Spinal cord (tissue), 10 donors: ENCODE data around the gene GABRR2. TPM values are rescaled to one million over a fixed set of nuclear protein-coding genes. Genes with fewer than 3 reads are reported as not detected.

Experiments
- DNase-seq, 6 donors: peaks; one replicate each; pipeline versions ENCODE4 v3.0.0 to v3.0.0-alpha.2; 2013 to 2015; ENCODE audit warnings: low spot score in 6 of 6, low read depth in 4 of 6
- H3K27ac ChIP-seq: one replicate; pipeline ENCODE4 v1.5.1; 2013; ENCODE audit warnings: low read depth, low read length, control low read depth
- H3K27me3 ChIP-seq: one replicate; pipeline ENCODE4 v1.6.1; 2013; ENCODE audit warnings: low read length; ENCODE audit not compliant: control insufficient read depth, insufficient read depth
- H3K36me3 ChIP-seq: one replicate; pipeline ENCODE4 v1.6.1; 2013; ENCODE audit warnings: low read length; ENCODE audit not compliant: control insufficient read depth, insufficient read depth
- H3K4me1 ChIP-seq: one replicate; pipeline ENCODE4 v1.6.1; 2013; ENCODE audit warnings: low read length; ENCODE audit not compliant: control insufficient read depth, insufficient read depth
- H3K4me3 ChIP-seq: one replicate; pipeline ENCODE4 v1.5.1; 2013; ENCODE audit warnings: low read depth, low read length, control low read depth
- H3K9me3 ChIP-seq: one replicate; pipeline ENCODE4 v1.6.1; 2013; ENCODE audit warnings: low read length; ENCODE audit not compliant: control insufficient read depth, insufficient read depth
- WGBS: methylation state at CpG from one replicate; pipeline ENCODE4 v1.1.5; 2013; ENCODE audit warnings: missing lambda C conversion rate; ENCODE audit not compliant: insufficient coverage; 5-methylcytosine and 5-hydroxymethylcytosine counted together
- polyA plus RNA-seq, 2 donors: library from polyadenylated mRNA; unstranded; fragments of 120-200 nt; gene quantifications; one replicate each; pipeline ENCODE4 v1.2.1, GENCODE V29; 2013; ENCODE audit not compliant: insufficient read length in 2 of 2
- total RNA-seq, 2 donors: library from RNA; depleted of rRNA in 1 of 2; stranded (reverse); fragments of 120-200 nt in 1 of 2; fragments of >200 nt in 1 of 2; gene quantifications; one replicate each; pipeline versions ENCODE4 v1.2.3 to v1.2.4, GENCODE V29; 2013 to 2014
- donor health status: healthy.

GABRR2 gene
- total and polyA plus RNA-seq, 4 donors, result 0.39 to 0.89 (median 0.56) TPM

- no peaks in the 10 kb centered on the region for H3K27me3 ChIP-seq
- no peaks in the 10 kb centered on the region for H3K36me3 ChIP-seq
- H3K4me3 ChIP-seq, result no peak overlapping the region
- 93% methylated on average over 5 of the region's 6 CpGs for WGBS
- H3K4me1 ChIP-seq, result peaks cover 3% of the 10 kb centered on the region
- H3K27ac ChIP-seq, result no peak overlapping the region
- no peaks in the 10 kb centered on the region for H3K9me3 ChIP-seq
- no peak for DNase-seq
These were observed 105.6 kb downstream of the GABRR2 start for GRCh38 chr6:89209457-89209856.

- Histone ChIP-seq H3K4me1 (peaks cover 3% of the 10 kb centered on the region), H3K9me3 (no peaks in the 10 kb centered on the region), H3K27ac (no peak overlapping the region), H3K36me3 (no peaks in the 10 kb centered on the region), H3K4me3 (no peak overlapping the region), H3K27me3 (no peaks in the 10 kb centered on the region)
- peak in 1 of 6 donors; percentile 66 for DNase-seq
- 74% methylated on average over 3 of the region's 4 CpGs for WGBS
These were observed 106.5 kb downstream of the GABRR2 start for GRCh38 chr6:89208551-89208950.

Other genes with a start within 250 kb of the GABRR2 start
- gene PNRC1, start 234.5 kb downstream of the GABRR2 start, total RNA-seq, result 100 to 1,000 TPM; 101 to 121 TPM
- gene PNRC1, start 234.5 kb downstream of the GABRR2 start, polyA plus RNA-seq, result 10 to 100 TPM; 71.0 to 80.4 TPM
- 10 to 100 TPM; 12.1 to 28.2 TPM for gene SRSF12, start 197.2 kb downstream of the GABRR2 start, total RNA-seq
- gene SRSF12, start 197.2 kb downstream of the GABRR2 start, polyA plus RNA-seq, result 10 to 100 TPM; 26.7 to 27.8 TPM
- 10 to 100 TPM; 12.3 to 20.9 TPM for gene PM20D2, start 169.2 kb downstream of the GABRR2 start, total RNA-seq
- 10 to 100 TPM; 16.5 to 16.8 TPM for gene PM20D2, start 169.2 kb downstream of the GABRR2 start, polyA plus RNA-seq
- under 1 TPM in 1 of 2 donors, not detected in 1; 0.20 TPM for gene GABRR1, start 97.9 kb downstream of the GABRR2 start, total RNA-seq
- under 1 TPM; 0.29 to 0.35 TPM for gene GABRR1, start 97.9 kb downstream of the GABRR2 start, polyA plus RNA-seq
- gene UBE2J1, start 37.4 kb upstream of the GABRR2 start, total RNA-seq, result 10 to 100 TPM; 38.1 to 48.5 TPM
- 10 to 100 TPM; 52.6 to 66.0 TPM for gene UBE2J1, start 37.4 kb upstream of the GABRR2 start, polyA plus RNA-seq
- 10 to 100 TPM; 44.6 to 58.3 TPM for gene RRAGD, start 97.0 kb upstream of the GABRR2 start, total RNA-seq
- gene RRAGD, start 97.0 kb upstream of the GABRR2 start, polyA plus RNA-seq, result 10 to 100 TPM; 49.1 to 86.3 TPM
- 10 to 100 TPM; 44.5 to 48.6 TPM for gene ANKRD6, start 117.9 kb upstream of the GABRR2 start, total RNA-seq
- 10 to 100 TPM; 57.2 to 68.3 TPM for gene ANKRD6, start 117.9 kb upstream of the GABRR2 start, polyA plus RNA-seq